ENCODE data around the gene CLNK.
A peak's percentile ranks its signal among the peaks of the same experiment; 100 is the strongest.

The CLNK gene

DNA sequence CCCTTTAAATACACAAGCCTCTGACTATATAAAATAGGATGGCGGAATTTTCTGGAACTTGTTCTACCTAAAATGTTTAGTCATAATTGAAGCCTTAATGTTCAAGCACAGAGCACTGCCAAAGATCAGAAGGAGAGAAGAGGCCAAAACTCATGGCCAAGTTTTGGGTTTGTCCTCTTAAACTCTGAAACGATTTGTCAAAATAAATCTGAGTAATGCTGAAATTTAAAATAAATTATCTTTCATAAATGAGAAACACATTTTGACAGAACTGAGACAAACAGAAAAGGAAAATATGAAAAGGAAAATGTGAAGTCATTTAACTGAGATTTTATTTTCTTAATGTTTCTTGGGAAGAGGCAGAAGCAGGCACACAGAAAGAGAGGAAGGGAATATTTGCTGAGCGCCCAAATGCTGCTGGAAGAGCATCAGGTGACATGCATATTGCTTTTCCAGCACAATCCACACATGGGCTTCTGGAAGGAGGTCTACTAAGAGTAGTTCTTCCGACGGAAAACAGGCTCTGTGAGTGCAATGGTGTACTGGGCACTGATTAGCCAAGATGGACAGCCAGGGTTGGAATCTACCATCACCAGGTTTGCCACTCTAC lies 179.9 kb downstream of the CLNK start:
- DNase-seq (ENCODE audit: low read depth in 3 of 3): no peak

DNA sequence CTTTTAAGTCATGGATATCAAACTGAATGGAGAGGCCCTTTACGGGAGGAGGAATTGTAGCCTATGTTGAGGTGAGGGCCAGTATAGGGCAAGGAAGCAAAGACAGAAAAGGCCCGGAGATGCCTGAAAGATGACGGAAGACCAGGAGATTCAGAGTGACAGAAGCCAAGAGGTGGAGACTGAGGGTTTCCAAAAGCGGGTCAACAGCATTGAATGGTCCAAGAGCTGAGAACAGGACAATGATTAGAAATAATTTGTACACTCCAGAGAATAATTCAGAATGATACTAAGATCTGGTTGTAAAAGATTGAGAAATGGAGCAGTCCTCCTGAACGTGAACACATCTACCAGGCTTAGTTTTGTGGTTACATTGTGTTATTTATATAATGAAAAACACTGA lies 181.9 kb downstream of the CLNK start:
- DNase-seq (ENCODE audit: low read depth in 3 of 3): no peak

DNA sequence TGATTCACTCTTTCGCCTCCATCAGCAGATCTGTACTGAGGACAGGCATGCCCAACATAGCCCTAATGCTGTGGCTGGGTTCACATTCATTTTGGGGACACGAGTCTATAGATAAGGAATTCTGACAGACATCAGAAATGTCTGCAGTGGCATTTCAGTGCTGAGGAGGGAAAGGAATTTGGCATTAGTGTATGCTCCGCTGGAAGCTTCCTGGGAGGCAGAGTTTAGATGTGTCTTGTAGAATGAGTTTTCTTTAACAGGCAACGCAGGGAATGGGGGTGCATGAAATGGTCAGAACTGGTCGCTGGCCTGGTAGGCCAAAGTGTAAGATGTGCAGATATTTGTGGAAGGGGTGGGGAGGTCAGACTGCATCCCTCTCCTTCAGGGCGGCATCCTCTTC lies 183.8 kb downstream of the CLNK start:
- no peak for DNase-seq (ENCODE audit: low read depth in 3 of 3)

DNA sequence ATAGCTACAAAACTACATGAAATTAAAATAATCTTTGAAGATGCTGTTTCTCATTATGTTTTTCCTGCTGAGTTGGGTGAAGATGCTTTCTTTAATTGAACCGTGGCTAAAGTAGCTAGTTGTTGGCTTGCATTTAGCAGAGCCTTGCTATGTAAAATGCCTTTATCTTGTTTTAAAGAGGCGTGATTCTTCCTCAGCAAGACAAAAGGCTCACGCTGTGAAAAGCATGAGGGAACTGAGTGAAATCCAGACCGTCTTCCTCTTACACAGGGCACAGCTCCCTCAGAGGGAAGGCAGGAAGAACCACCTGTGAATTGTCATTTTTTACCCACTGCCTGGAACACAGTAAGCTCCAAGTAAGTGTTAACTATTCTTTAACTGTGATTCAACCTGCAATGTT lies 188.4 kb downstream of the CLNK start:
- DNase-seq (ENCODE audit: low read depth in 3 of 3): no peak

DNA sequence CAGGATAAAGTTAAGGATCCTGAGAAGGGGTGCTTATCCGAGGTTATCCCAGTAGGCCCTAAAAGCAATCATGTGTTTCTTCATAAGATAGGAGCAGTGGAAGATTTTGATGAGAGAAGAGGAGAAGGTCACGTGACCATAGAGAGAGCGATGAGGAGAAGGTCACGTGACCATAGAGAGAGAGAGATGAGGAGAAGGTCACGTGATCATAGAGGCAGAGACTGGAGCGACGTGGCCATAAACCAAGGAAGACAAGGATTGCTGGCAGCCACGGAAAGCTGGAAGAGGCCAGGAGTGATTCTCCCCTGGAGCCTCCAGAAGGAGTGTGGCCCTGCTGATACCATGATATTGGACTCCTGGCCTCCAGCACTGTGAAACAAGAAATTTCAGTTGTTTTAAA lies 188.9 kb downstream of the CLNK start:
- DNase-seq (ENCODE audit: low read depth in 3 of 3): no peak

GRCh38 chr4:10492464-10492863 lies 192.1 kb downstream of the CLNK start:
- DNase-seq (ENCODE audit: low read depth in 3 of 3): no peak

DNA sequence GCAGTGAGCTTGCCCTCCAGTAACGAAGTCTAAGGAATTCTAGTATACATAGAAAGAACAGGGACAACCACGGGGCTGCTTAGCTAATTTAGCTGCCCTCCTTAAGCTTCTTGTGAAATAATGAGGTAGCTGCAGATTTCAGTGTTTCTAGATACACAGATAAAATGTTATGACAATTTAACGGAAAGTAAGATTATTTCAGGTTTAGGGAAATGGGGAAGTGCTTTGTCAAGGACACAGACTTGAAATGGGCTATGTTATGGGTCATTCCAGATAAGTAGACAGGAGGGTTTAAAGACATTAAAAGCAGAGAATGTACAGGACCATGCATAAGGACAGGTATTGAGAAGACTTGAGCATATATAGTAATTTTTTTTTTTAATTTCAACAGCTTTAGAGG lies 193.2 kb downstream of the CLNK start:
- DNase-seq (ENCODE audit: low read depth in 3 of 3): no peak

GRCh38 chr4:10490996-10491395 lies 193.6 kb downstream of the CLNK start:
- DNase-seq (ENCODE audit: low read depth in 3 of 3): no peak

- no peak for DNase-seq (ENCODE audit: low read depth in 3 of 3)
Measured at GRCh38 chr4:10482913-10483312, 201.7 kb downstream of the CLNK start.

DNA sequence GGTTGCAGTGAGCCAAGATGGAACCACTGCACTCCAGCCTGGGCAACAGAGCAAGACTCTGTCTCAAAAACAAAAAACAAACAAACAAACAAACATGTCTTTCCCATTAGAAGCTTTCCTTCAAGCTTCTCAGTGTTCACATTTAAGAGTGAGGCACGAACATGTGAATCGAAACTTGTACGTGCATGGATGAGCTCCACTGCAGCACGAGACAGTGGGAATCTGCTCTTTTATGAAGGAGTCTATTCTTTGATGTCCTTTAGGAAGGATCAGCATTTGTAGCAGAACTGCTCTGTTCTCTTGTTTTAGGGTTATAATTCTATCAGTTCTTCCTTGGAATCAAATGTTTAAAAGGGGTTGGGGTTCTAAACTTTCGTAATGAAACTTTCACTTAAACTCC lies 204.0 kb downstream of the CLNK start:
- DNase-seq (ENCODE audit: low read depth in 3 of 3): no peak

DNA sequence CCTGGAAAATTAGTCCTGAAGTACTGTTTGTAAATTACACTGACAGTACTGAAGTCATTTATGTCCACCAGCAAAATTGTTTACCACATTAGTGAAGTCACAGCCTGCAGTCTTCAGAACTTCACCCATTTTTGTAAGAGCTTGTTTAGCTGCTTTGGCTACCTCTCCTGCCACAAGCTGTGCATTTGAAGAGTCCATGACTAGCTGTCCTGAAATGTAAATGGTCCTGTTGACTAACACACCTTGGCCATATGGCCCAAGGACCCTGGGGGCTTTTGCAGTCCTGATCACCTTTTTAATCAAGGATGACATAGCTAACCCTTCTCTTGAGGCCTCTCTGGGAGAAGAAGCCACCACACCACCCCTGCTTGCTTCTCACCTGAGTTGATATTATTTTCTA lies 205.9 kb downstream of the CLNK start:
- DNase-seq (ENCODE audit: low read depth in 3 of 3): no peak

DNA sequence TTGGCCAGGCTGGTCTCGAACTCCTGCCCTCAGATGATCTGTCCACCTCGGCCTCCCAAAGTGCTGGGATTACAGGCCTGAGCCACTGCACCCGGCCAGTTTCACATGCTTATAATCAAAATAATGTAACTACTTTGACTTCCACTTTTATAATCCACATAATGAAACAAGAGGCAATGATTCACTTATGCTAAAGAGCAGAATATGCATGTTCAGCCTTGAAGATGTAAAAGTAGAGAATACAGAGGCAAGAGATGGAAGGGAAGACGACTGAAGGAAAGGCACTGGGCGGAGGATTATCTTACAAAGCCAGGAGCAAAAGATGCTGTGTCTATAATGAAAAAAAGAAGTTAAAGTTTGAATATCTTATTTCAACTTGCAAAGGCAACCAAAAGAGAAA lies 214.1 kb downstream of the CLNK start:
- no peak for DNase-seq (ENCODE audit: low read depth in 3 of 3)

DNA sequence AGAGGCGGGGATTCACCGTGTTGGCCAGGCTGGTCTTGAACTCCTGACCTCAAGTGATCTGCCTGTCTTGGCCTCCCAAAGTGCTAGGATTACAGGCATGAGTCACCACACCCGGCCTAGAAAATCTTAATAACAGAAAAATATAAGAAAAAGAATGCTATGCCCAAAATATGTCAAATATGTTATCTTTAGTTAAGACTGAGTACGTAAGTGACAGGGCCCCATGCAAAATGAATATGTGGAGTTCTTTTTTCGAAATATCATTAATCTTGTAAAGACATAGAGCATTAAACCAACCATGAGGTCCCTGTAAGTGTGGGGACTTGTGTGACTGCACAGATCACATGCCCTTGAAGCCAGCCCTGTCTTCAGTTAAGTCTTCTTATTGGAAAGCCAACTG lies 218.4 kb downstream of the CLNK start:
- no peak for DNase-seq (ENCODE audit: low read depth in 3 of 3)

GRCh38 chr4:10462876-10463275 lies 221.7 kb downstream of the CLNK start:
- no peak for DNase-seq (ENCODE audit: low read depth in 3 of 3)

GRCh38 chr4:10461850-10462400 lies 222.6 kb downstream of the CLNK start:
- no peak for DNase-seq (ENCODE audit: low read depth in 3 of 3)

- peak in 2 of 3 donors; percentile 29 to 62 for DNase-seq (ENCODE audit: low read depth in 3 of 3)
Measured at GRCh38 chr4:10461091-10461849, 223.3 kb downstream of the CLNK start.

DNA sequence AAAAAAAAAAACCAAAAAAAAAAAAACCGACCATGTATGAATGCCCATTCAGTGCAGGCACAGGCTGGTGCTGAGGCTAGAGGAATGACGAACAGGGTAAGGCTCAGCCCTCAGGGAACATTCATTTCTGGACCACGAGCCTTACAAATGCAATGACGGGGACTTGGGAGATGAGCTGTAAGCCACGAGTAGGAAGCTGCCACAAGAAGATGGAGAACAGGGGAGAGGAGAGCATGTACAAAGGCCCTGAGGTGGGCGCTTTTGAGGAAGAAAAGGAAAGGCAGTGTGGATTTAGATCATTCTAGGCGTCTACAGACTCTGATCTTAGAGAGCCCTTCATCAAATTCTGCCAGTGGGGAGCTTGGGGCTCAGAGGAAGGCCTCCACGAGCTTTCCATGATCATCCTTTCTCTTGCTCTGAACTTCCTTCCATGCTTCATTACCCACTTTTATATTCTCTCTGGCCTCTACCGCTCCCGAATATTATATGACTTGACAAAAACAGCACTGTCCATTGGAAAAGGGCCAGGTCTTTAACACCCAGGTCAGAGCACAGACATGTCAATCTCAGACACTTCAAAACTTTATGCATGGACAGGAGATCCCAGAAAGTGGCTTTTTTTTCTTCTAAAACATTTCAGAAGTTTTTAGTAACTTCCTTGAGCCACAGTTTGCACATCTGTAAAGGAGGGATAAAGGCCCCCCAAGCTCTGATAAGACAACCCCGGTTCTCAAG lies 224.1 kb downstream of the CLNK start:
- peak in 2 of 3 donors; percentile 22 to 46 for DNase-seq (ENCODE audit: low read depth in 3 of 3)

- no peak for DNase-seq (ENCODE audit: low read depth in 3 of 3)
Measured at GRCh38 chr4:10459305-10459704, 225.3 kb downstream of the CLNK start.

- no peak for DNase-seq (ENCODE audit: low read depth in 3 of 3)
Measured at GRCh38 chr4:10458177-10458576, 226.4 kb downstream of the CLNK start.

DNA sequence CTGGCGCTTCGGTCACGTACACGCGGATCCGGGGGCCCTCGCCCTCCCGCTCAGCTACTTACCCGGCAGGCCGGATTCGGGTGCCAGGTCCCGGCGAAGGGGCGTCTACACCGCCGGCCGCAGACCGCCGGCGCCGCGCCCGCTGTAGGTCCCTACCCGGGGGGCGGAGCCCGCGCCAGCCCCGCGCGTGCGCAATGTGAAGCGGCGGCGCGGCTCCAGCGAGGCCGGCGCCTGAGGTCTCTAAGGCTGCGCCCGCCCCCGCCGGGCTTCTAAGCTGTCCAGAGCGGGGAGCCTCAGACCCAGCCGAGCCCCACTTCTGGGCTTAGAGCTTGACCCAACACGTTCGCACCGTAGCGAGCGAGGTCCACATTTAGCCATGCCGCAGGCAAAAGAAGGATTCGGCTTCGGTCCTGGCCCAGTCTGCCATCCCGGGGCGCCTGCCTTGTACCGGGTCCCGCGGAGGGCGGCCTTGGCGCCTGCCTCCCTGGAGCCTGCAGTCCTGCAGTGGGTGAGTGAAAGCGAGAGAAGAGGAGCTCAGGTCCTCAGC lies 227.2 kb downstream of the CLNK start, which contains the start of gene ZNF518B:
Gene ZNF518B (minus strand): TSS at position 172 of the 547 bp plus-strand sequence. CDS start 11,098 bp downstream, outside the sequence.
- peak; percentile 46 to 71 (median 50) for DNase-seq (ENCODE audit: low read depth in 3 of 3)

DNA sequence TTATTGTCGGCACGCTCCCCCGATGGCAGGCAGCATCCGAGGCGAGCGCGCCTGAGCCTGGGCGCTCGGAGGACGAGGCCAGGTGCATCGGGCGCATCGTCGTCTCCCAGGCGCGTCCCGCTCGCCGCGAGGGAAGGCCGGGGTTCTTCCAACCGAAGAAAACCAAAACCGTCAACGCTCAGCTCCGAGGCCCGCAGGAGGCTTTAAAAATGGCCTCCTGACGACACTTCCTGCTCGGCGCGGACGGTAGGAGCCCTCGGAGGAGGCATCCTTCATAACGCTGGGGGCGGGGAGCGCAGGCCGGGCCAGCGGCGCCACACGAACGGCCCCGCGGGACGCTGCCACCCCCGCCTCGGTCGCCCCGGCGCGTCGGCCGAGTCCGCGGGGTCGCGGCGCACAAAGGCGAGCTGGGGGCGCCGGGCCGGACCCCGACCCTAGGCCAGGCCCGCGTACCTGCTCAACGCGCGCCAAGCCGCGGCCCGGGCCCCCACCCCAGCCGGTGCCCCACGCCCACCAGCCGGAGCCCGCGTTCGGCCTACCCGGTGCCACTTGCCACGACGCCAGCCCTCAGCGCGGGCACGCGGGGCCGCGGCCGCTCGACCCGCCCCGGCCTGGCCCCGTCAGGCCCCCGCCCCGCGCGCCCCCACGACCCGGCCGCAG lies 227.8 kb downstream of the CLNK start:
- peak in 2 of 3 donors; percentile 21 to 41 for DNase-seq (ENCODE audit: low read depth in 3 of 3)

GRCh38 chr4:10456260-10456594 lies 228.3 kb downstream of the CLNK start:
- no peak for DNase-seq (ENCODE audit: low read depth in 3 of 3)

Measured in stimulated activated CD4-positive, alpha-beta T cell treated with anti-CD3 and anti-CD28 coated beads, TNF-alpha, amount 100 ng/mL, for 48 hours (primary cell).